A549 treated with CORT108297 at 1 μM for 4 hours (cell line): ENCODE measurements around the gene KLHL42. TPM values are rescaled to one million over a fixed set of nuclear protein-coding genes. Genes with fewer than 3 reads are reported as not detected.

Source experiments
- total RNA-seq: library from RNA; stranded (reverse); fragments of 200-300 nt; extraction: Qiagen RNA extraction; gene quantifications from 5 replicates; pipeline ENCODE4 v1.2.3, GENCODE V29; 2022

KLHL42 gene, protein sequence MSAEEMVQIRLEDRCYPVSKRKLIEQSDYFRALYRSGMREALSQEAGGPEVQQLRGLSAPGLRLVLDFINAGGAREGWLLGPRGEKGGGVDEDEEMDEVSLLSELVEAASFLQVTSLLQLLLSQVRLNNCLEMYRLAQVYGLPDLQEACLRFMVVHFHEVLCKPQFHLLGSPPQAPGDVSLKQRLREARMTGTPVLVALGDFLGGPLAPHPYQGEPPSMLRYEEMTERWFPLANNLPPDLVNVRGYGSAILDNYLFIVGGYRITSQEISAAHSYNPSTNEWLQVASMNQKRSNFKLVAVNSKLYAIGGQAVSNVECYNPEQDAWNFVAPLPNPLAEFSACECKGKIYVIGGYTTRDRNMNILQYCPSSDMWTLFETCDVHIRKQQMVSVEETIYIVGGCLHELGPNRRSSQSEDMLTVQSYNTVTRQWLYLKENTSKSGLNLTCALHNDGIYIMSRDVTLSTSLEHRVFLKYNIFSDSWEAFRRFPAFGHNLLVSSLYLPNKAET
- total RNA-seq, result 15.3 to 19.8 TPM (median 18.2 TPM) in 5 replicates

DNA sequence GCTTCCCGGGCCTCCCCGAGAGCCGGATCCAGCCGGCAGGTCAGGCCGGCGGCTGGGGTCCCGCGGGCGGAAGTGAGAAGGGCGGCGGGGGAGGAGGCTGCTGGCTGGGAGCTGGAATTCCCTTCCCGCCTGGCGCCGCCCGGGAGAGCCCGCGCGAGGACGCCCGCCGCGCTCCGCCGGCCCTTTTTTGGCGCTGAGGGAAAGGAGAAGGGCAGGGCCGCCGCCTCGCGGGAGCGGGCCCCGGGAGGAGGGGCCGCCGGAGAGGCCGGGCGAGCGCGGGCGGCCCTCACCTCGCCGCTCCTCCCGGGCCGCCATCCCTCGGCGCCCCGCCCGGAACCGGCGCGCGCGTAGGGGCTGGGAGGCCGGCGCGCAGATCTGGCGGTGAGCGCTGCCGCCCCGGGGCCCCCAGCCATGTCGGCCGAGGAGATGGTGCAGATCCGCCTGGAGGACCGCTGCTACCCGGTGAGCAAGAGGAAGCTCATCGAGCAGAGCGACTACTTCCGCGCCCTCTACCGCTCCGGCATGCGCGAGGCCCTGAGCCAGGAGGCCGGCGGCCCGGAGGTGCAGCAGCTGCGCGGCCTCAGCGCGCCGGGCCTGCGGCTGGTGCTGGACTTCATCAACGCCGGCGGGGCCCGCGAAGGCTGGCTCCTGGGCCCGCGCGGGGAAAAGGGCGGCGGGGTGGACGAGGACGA lies at the start of gene KLHL42, which contains the start of gene MANSC4:
TSS of gene KLHL42 (plus strand) at position 314 of the 692 bp plus-strand sequence. CDS start at position 412, 98 bp downstream.
TSS of gene MANSC4 (minus strand) at position 317 of the 692 bp plus-strand sequence. CDS start 8,960 bp downstream, outside the sequence.

Other genes with a start within 250 kb of the KLHL42 start
- 0.34 to 0.62 TPM (median 0.51 TPM) in 5 replicates for gene REP15, start 83.8 kb upstream of the KLHL42 start, total RNA-seq
- gene MRPS35, start 69.4 kb upstream of the KLHL42 start, total RNA-seq, result 89.9 to 109 TPM (median 91.9 TPM) in 5 replicates
- not detected in 5 replicates for gene MANSC4, start within 50 bp of the KLHL42 start, total RNA-seq
- gene PTHLH, start 192.5 kb downstream of the KLHL42 start, total RNA-seq, result 26.7 to 29.7 TPM (median 29.3 TPM) in 5 replicates